ENCODE data around the gene RRAS.
A peak's percentile ranks its signal among the peaks of the same experiment; 100 is the strongest.
"Not testable (repeated sequence)": the region's sequence is repeated elsewhere in the genome, so short reads cannot be mapped to it uniquely, and the experiment has no call there.

Gene RRAS

GRCh38 chr19:49652551-49653465, 12.9 kb upstream of the RRAS start:
- DNase-seq, result no peak

GRCh38 chr19:49651820-49652550, 12.0 kb upstream of the RRAS start:
- no peak for DNase-seq

GRCh38 chr19:49651029-49651819, 11.3 kb upstream of the RRAS start:
- no peak for DNase-seq

- DNase-seq, result no peak
Observed at GRCh38 chr19:49646586-49646985, 6.6 kb upstream of the RRAS start.

GRCh38 chr19:49645995-49646394, 6.1 kb upstream of the RRAS start:
- no peak for DNase-seq

- no peak for DNase-seq
Observed at GRCh38 chr19:49645592-49645991, 5.6 kb upstream of the RRAS start.

DNA sequence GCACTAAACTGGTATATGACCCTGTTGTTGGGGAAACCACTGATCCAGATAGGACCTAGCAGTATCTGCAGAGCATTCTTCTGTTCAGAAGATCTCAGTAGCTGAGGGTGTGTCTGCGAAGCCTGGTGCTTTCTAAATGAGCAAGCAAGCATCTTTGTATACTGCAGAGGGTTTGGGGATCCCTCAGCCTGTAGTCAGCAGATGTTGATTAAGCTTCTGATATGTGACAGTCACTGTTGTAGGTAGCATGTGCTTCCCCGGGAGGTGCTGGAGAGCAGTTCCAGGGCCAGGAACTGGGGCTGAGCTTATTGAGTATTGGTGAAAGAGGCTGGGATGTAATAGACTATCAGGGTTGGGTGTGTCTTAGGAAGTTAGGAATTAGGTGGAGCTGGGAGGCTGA, 3.5 kb upstream of the RRAS start:
- no peak for DNase-seq

GRCh38 chr19:49642492-49643035, 2.6 kb upstream of the RRAS start:
- no peak for DNase-seq

GRCh38 chr19:49641688-49642491, 1.9 kb upstream of the RRAS start, which contains the start of gene SCAF1:
Gene SCAF1 (plus strand): TSS chr19:49642209. CDS start chr19:49645027, 2,818 bp downstream.
- peak; percentile 99 for DNase-seq

DNA sequence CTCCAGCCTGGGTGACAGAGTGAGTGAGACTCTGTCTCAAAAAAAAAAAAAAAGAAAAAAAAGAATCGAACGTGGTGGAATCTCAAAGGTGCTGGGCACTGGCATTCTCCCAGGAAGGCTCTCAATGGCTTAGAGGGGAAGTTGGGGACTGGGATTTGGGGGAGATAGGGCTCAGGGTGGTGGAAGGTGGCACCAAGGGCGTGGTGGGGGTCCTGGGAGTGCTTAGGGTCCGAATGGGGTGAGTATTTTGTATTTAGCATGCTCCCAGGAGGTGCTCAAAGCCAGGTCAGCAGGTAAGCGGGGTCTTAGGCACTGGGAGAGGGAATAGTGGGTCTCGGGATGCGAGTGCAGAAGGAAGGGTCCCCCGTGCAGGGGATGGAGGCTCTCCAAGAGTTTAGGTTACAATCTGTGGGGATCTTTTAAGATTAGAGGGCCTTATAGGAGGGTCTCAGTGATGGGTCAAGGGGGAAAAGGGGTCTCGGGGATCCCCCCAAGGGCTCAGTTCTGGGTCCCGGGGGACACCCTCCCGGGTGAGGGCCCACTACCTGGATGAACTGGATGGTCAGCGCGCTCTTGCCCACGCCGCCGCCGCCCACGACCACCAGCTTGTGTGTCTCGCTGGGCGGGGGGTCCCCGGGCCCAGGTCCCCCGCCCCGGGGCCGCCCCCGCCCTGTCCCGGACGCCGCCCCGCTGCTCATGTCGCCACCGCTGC, 386 bp downstream of the RRAS start:
- DNase-seq, result no peak

DNA sequence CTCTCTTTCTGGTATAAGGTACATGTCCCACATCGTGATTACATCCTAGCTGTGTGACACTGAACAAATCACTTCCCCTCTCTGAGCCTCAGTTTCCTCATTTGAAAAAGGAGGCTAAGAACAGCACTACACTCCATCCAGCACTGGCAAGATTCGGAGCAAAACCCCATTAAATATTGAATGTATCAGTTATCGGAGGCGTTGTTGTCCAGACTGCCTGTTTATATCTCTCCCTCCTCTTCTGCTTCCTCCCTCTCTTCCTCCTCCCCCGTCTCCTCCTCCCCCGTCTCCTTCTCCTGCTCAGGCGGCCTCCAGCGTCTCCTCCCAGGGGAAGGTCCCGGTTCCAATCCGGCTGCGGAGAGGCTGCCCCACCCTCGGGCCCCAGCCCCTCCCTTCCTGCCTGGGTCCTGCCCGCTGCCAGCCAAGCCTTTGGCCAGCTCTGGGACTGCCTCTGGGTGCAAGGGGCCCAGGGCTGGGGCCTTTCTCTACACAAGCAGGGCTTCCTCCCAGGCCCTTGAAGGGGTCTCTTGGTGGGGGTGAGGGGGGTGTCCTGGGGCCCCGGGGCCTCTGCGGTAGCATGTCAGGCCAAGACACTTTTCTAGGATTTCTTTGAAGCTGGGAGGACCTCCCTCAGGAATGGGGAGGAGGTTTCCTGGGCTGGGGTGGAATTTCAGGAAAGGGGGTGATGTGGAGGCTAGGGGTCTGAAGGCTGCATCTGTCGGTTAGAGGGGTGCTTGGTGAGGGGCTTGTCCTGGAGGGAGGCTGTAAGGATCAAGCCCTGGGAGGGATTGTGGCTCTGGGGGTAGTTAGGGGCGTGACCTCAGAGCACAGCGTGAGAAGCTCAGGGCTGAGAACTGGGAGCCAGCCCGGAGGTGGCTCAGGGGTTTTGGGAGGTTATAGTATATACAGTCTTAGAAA, 1.9 kb downstream of the RRAS start:
- DNase-seq, result no peak

GRCh38 chr19:49636233-49636932, 3.6 kb downstream of the RRAS start:
- DNase-seq, result no peak

- DNase-seq, result no peak
Observed at GRCh38 chr19:49635530-49636232, 4.3 kb downstream of the RRAS start.

- not testable (repeated sequence) for DNase-seq
Observed at GRCh38 chr19:49633273-49633672, 6.7 kb downstream of the RRAS start.

- no peak for DNase-seq
Observed at GRCh38 chr19:49632576-49632975, 7.4 kb downstream of the RRAS start.

- no peak for DNase-seq
Observed at GRCh38 chr19:49631610-49632192, 8.2 kb downstream of the RRAS start.

DNA sequence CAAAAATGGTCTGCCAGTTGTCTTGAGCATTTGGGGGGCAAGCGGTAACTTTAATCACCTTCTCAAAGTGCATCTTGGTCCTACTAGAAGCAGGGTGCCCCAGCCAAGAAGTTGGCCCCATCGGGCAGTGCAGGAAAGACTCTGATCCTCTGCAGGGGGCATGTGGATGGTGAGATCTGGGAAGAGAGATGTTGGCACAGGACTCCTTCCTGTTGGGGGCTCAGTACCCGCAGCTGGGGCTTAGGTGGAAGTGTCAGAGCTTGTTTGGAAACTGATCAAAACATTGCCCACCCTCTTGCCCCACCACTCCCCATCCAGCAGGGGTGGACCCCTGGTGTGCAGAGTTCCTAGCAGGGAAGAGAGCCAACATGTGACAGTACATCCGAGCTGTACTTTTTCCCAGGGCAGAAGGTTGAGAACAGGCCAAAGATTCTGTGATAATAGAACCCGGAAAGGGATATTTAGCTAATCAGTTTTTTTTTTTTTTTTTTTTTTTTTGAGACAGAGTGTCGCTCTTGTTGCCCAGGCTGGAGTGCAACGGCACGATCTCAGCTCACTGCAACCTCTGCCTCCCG, 8.8 kb downstream of the RRAS start:
- no peak for DNase-seq

DNA sequence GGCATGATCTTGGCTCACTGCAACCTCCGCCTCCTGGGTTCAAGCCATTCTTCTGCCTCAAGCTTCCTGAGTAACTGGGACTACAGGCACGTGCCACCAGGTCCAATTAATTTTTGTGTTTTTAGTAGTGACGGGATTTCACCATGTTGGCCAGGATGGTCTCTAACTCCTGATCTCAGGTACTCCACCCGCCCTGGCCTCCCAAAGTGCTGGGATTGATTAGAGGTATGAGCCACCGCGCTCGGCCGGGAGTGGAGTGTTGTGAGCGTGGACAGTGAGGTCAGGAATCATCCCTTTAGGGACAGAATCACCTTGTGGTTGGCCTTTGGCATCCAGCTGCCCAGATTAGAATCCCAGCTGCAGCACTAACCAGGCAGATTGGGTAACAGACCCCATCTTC, 10.3 kb downstream of the RRAS start:
- DNase-seq, result no peak
